Neural progenitor cell (in vitro differentiated cells): ENCODE results near the gene NCAM1. TPM values are rescaled to one million over a fixed set of nuclear protein-coding genes. Genes with fewer than 3 reads are reported as not detected.
A peak's percentile ranks its signal among the peaks of the same experiment; 100 is the strongest.

Experiments used
- DNase-seq: peaks from one replicate; pipeline ENCODE4 v3.0.0-alpha.2; 2016; ENCODE audit warnings: low spot score
- H2AFZ ChIP-seq: fragments of 200-600 bp; sonication (generic); replicated peaks from 2 replicates; pipeline ENCODE4 v1.6.1; 2016; ENCODE audit warnings: antibody characterized with exemption
- H3F3A ChIP-seq: fragments of 200-600 bp; sonication (generic); 2 replicates; pipeline ENCODE4 v1.6.1; 2016; ENCODE audit warnings: antibody characterized with exemption, low read depth
- H3K27ac ChIP-seq: fragments of 200-600 bp; sonication (generic); 2 replicates; pipeline ENCODE4 v1.5.1; 2016; ENCODE audit warnings: mild to moderate bottlenecking
- H3K27me3 ChIP-seq: fragments of 200-600 bp; sonication (generic); 2 replicates; pipeline ENCODE4 v1.6.1; 2016; ENCODE audit warnings: mild to moderate bottlenecking, moderate library complexity
- H3K36me3 ChIP-seq: fragments of 200-600 bp; sonication (generic); 2 replicates; pipeline ENCODE4 v1.5.1; 2016
- H3K4me1 ChIP-seq: fragments of 200-600 bp; sonication (generic); 2 replicates; pipeline ENCODE4 v1.6.1; 2016; ENCODE audit warnings: mixed run types
- H3K4me2 ChIP-seq: fragments of 200-600 bp; sonication (generic); 2 replicates; pipeline ENCODE4 v1.6.1; 2016
- H3K4me3 ChIP-seq: fragments of 200-600 bp; sonication (generic); 2 replicates; pipeline ENCODE4 v1.5.1; 2016
- H3K79me2 ChIP-seq: fragments of 200-600 bp; sonication (generic); 2 replicates; pipeline ENCODE4 v1.6.1; 2016; ENCODE audit warnings: low read depth
- H3K9ac ChIP-seq: fragments of 200-600 bp; sonication (generic); 2 replicates; pipeline ENCODE4 v1.6.1; 2016
- H3K9me3 ChIP-seq: fragments of 200-600 bp; sonication (generic); 2 replicates; pipeline ENCODE4 v1.5.1; 2016; ENCODE audit warnings: low read depth
- H4K20me1 ChIP-seq: fragments of 200-600 bp; sonication (generic); 2 replicates; pipeline ENCODE4 v1.6.1; 2016; ENCODE audit warnings: low read depth
- H3K27ac Mint-ChIP-seq: 3 replicates; pipeline ENCODE4 v1.8.0; 2021; ENCODE audit warnings: mixed read lengths
- H3K27me3 Mint-ChIP-seq: 2 replicates; pipeline ENCODE4 v1.8.0; 2022; ENCODE audit warnings: low read depth, mild to moderate bottlenecking, inconsistent platforms, moderate library complexity, mixed read lengths; ENCODE audit not compliant: insufficient read depth
- H3K36me3 Mint-ChIP-seq: 3 replicates; pipeline ENCODE4 v1.8.0; 2021; ENCODE audit warnings: mixed read lengths
- H3K4me1 Mint-ChIP-seq: 3 replicates; pipeline ENCODE4 v1.8.0; 2021; ENCODE audit warnings: mixed read lengths
- H3K4me3 Mint-ChIP-seq: 3 replicates; pipeline ENCODE4 v1.8.0; 2021; ENCODE audit warnings: mild to moderate bottlenecking, moderate library complexity, mixed read lengths
- H3K9me3 Mint-ChIP-seq: 3 replicates; pipeline ENCODE4 v1.8.0; 2020; ENCODE audit warnings: mixed read lengths
- CTCF ChIP-seq: fragments of 200-600 bp; sonication (generic); IDR thresholded peaks from 2 replicates; pipeline ENCODE4 v1.5.1; 2017; ENCODE audit warnings: antibody characterized with exemption, mild to moderate bottlenecking
- EZH2 ChIP-seq: fragments of 200-600 bp; sonication (generic); IDR thresholded peaks from 2 replicates; pipeline ENCODE4 v1.6.1; 2017; ENCODE audit warnings: antibody characterized with exemption, mild to moderate bottlenecking, moderate library complexity
- EZH2phosphoT487 ChIP-seq: fragments of 200-600 bp; sonication (generic); IDR thresholded peaks from 2 replicates; pipeline ENCODE4 v1.6.1; 2017; ENCODE audit warnings: antibody characterized with exemption
- total RNA-seq: library from RNA; depleted of rRNA; stranded (reverse); fragments of >200 nt; gene quantifications from 2 replicates; pipeline ENCODE4 v1.2.3, GENCODE V29; 2015; ENCODE audit warnings: low replicate concordance

NCAM1 gene
- total RNA-seq, 1 donor from 2014 or later: 17.5 TPM

DNA sequence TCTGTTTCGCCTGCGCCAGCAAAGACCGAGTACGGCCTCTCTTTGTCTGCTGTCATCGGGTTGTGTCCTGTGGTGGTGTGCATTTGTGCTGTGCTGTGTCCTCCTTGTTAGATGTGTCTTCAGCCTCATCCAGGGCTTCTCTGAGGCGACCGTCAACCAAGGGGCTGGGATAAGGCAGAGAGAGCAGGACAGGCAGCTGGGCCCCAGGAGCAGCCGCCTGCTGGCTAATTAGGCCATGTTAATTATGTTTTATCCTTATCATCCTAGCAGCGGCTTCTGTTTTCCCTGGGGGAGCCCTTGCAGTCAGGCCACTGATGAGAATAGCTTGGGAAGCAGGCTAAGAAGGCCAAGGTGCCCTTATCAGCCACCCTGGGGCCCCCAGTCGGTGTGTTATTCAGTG, 312.5 kb downstream of the NCAM1 start:
- no peaks in the 10 kb centered on the region for H3K36me3 ChIP-seq
- peaks cover 11% of the 10 kb centered on the region for H3K4me1 Mint-ChIP-seq
- H3K4me2 ChIP-seq: no peak overlapping the region
- peaks cover 2% of the 10 kb centered on the region for H3K36me3 Mint-ChIP-seq
- H2AFZ ChIP-seq: no peak overlapping the region
- no peaks in the 10 kb centered on the region for H4K20me1 ChIP-seq
- H3K4me3 Mint-ChIP-seq: no peak overlapping the region
- DNase-seq: no peak
- peak overlapping the region; percentile 37 for H3K27ac Mint-ChIP-seq
- H3K4me3 ChIP-seq: no peak overlapping the region
- H3K9ac ChIP-seq: no peak overlapping the region
- no peaks in the 10 kb centered on the region for H3F3A ChIP-seq
- no peaks in the 10 kb centered on the region for H3K79me2 ChIP-seq
- no peak overlapping the region for H3K27ac ChIP-seq
- H3K27me3 ChIP-seq: no peaks in the 10 kb centered on the region
- TF ChIP-seq EZH2: no peak
- TF ChIP-seq EZH2phosphoT487: no peak
- TF ChIP-seq CTCF: no peak
- H3K9me3 Mint-ChIP-seq: no peaks in the 10 kb centered on the region
- peaks cover 2% of the 10 kb centered on the region for H3K27me3 Mint-ChIP-seq
- peaks cover 30% of the 10 kb centered on the region for H3K4me1 ChIP-seq
- no peaks in the 10 kb centered on the region for H3K9me3 ChIP-seq

DNA sequence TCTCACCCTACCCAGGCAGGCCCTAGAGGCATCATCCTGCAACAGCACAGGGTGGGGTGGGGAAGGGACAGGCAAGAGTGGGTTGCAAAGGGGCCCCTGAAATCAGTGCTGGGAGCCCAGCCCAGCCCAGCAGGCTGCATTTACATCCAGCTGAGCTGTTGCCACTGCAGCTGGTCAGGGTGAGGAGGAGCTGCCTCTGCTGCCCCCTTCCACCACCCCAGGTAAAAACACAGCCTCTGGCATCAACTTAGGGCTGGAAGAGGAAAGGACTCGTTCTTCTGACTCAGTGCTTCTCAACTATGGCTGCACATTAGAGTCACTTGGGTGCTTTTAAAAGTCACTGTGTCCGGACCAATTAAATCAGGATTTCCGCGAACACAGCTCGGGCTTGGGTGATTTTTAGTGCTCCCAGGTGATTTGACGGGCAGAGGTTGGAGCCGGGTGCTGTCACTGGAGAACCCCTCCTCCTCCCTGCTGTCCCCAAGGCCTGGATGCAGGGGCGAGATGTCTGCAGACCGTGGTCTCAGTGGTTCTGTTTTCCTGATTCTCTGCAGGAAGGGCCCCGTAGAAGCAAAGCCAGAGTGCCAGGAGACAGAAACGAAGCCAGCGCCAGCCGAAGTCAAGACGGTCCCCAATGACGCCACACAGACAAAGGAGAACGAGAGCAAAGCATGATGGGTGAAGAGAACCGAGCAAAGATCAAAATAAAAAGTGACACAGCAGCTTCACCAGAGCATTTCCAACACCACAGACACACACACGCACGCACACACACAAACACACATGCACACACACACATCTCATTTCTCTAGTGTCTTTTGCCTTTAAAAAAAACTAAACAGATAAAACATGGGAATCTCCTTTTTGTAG, 313.7 kb downstream of the NCAM1 start:
- no peaks in the 10 kb centered on the region for H3K27me3 ChIP-seq
- no peaks in the 10 kb centered on the region for H3K9me3 ChIP-seq
- Mint-ChIP-seq H3K4me1 (peaks cover 11% of the 10 kb centered on the region), H3K36me3 (peaks cover 2% of the 10 kb centered on the region), H3K27me3 (peaks cover 2% of the 10 kb centered on the region), H3K27ac (no peak overlapping the region), H3K9me3 (no peaks in the 10 kb centered on the region), H3K4me3 (no peak overlapping the region)
- no peaks in the 10 kb centered on the region for H3K36me3 ChIP-seq
- H3K9ac ChIP-seq: no peak overlapping the region
- DNase-seq: peak; percentile 56
- H3K79me2 ChIP-seq: no peaks in the 10 kb centered on the region
- no peak overlapping the region for H2AFZ ChIP-seq
- H3K27ac ChIP-seq: no peak overlapping the region
- no peaks in the 10 kb centered on the region for H3F3A ChIP-seq
- H4K20me1 ChIP-seq: no peaks in the 10 kb centered on the region
- no peak overlapping the region for H3K4me3 ChIP-seq
- TF ChIP-seq EZH2 (no peak), CTCF (peak; percentile 49), EZH2phosphoT487 (no peak)
- H3K4me2 ChIP-seq: no peak overlapping the region
- H3K4me1 ChIP-seq: peaks cover 30% of the 10 kb centered on the region

DNA sequence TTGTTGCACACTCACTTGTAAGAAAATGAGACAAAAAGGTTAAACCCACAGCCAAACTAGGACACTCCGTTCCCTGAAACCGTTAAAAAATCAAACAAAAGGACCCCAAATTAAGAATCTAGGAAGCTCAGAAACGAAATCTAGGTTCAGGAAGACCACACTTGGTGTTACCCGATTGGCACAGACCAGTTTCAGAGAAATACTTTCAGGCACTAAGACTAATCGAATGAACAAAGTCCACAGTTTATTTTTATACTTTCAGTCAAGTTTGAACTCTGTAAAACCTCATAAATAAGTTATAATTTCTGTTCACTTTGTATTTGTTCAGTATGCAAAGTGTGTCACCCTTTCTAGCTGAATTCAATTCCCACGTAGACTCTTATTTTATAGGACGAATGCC, 314.4 kb downstream of the NCAM1 start:
- Histone ChIP-seq H3K27me3 (no peaks in the 10 kb centered on the region), H3K4me1 (peaks cover 30% of the 10 kb centered on the region), H4K20me1 (no peaks in the 10 kb centered on the region), H3F3A (no peaks in the 10 kb centered on the region), H3K79me2 (no peaks in the 10 kb centered on the region), H3K9me3 (no peaks in the 10 kb centered on the region), H3K36me3 (no peaks in the 10 kb centered on the region), H3K4me2 (no peak overlapping the region), H3K4me3 (no peak overlapping the region), H3K27ac (no peak overlapping the region), H2AFZ (no peak overlapping the region), H3K9ac (no peak overlapping the region)
- DNase-seq: no peak
- Mint-ChIP-seq H3K4me3 (no peak overlapping the region), H3K27me3 (peaks cover 2% of the 10 kb centered on the region), H3K36me3 (peaks cover 2% of the 10 kb centered on the region), H3K4me1 (peaks cover 11% of the 10 kb centered on the region), H3K9me3 (no peaks in the 10 kb centered on the region), H3K27ac (no peak overlapping the region)
- TF ChIP-seq EZH2 (no peak), EZH2phosphoT487 (no peak), CTCF (no peak)
